ENCODE results near the gene RGS19.

Gene RGS19

DNA sequence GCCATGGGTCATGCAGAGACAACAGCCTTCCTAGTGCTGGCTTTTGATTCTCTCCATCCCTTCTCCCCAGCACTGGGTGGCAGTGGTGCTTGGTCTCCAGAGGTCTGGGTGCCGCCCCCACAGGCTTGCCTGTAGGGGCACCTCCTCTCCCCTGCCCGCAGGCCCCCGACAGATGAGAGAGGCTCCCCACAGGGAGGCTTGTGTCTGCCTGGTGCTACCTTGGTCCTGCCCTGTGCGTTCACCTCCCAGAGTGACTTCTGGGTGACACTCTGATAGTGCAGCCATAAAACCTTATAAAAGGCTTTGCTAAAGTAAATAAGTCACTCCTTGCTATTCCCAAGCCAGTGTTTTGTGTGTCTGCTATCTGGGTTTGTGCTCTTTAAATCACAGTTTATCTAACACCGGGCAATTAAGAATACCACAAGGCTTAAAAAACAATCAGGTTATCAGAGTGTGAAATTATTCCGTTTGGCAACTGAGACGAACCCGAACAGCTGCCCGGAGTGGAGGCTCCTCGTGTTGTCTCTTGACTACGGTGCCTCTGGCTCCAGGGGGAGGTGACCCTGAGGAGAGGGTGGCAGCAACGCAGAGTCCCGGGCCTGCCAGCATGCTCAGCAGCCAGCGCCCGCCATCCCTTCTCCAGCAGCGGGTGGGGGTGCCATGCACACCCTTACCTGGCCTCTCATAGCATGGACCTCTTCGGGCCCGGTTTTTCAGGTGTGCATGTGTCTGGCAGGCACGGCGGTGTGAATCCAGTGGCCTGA is 48.8 kb downstream of the RGS19 start:
- no peak overlapping the region for H3K9ac ChIP-seq (ENCODE audit: low read depth, low read length, poor library complexity)
- no peak for DNase-seq (ENCODE audit: low spot score)
- no peak overlapping the region for H3K18ac ChIP-seq (ENCODE audit: low read length)
- peaks cover 9% of the 10 kb centered on the region for H3K79me1 ChIP-seq (ENCODE audit: low read depth, low read length)
- H3K27me3 ChIP-seq (ENCODE audit: control insufficient read depth in 3 of 3, insufficient read depth in 3 of 3, low read depth in 1 of 3, low read length in 3 of 3): no peaks in the 10 kb centered on the region
- H3K14ac ChIP-seq (ENCODE audit: low read length): no peak overlapping the region
- peaks cover 58 to 92% of the 10 kb centered on the region in 2 donors for H3K36me3 ChIP-seq (replicated peaks in 1 of 2; ENCODE audit: control insufficient read depth in 2 of 2, insufficient read depth in 2 of 2, low read length in 2 of 2)
- no peak overlapping the region for H2BK120ac ChIP-seq (ENCODE audit: low read depth, low read length)
- H3K9me3 ChIP-seq (replicated peaks in 1 of 2; ENCODE audit: control insufficient read depth in 2 of 2, insufficient read depth in 1 of 2, low read depth in 1 of 2, low read length in 2 of 2): no peaks in the 10 kb centered on the region
- H2AK5ac ChIP-seq (ENCODE audit: low read depth, low read length): no peak overlapping the region
- H3K4me3 ChIP-seq (ENCODE audit: low read length in 2 of 2): no peak overlapping the region
- H2BK5ac ChIP-seq (ENCODE audit: low read length): no peak overlapping the region
- no peak overlapping the region for H2BK15ac ChIP-seq (ENCODE audit: low read length)
- H4K8ac ChIP-seq (ENCODE audit: low read depth, low read length): no peak overlapping the region
- no peak overlapping the region for H2BK12ac ChIP-seq (ENCODE audit: low read length)
- H3K4me1 ChIP-seq (ENCODE audit: control insufficient read depth in 2 of 2, insufficient read depth in 1 of 2, low read depth in 1 of 2, low read length in 2 of 2): no peaks in the 10 kb centered on the region
- H3K27ac ChIP-seq (replicated peaks; ENCODE audit: low read length): no peak overlapping the region
- H3K4ac ChIP-seq (ENCODE audit: low read length): no peak overlapping the region
- no peak overlapping the region for H3K4me2 ChIP-seq (ENCODE audit: insufficient read depth, low read length, poor library complexity, severe bottlenecking)
- H3K23ac ChIP-seq (ENCODE audit: low read depth, low read length, poor library complexity): no peak overlapping the region
- no CpG with 5 or more reads among the region's 20 CpGs for WGBS, 2 donors (ENCODE audit: extremely low coverage in 2 of 2, insufficient read length in 2 of 2, insufficient replicate concordance in 1 of 2)
- H2AFZ ChIP-seq (ENCODE audit: low read length): no peak overlapping the region
- no peak overlapping the region for H4K91ac ChIP-seq (ENCODE audit: low read depth, low read length, poor library complexity)

DNA sequence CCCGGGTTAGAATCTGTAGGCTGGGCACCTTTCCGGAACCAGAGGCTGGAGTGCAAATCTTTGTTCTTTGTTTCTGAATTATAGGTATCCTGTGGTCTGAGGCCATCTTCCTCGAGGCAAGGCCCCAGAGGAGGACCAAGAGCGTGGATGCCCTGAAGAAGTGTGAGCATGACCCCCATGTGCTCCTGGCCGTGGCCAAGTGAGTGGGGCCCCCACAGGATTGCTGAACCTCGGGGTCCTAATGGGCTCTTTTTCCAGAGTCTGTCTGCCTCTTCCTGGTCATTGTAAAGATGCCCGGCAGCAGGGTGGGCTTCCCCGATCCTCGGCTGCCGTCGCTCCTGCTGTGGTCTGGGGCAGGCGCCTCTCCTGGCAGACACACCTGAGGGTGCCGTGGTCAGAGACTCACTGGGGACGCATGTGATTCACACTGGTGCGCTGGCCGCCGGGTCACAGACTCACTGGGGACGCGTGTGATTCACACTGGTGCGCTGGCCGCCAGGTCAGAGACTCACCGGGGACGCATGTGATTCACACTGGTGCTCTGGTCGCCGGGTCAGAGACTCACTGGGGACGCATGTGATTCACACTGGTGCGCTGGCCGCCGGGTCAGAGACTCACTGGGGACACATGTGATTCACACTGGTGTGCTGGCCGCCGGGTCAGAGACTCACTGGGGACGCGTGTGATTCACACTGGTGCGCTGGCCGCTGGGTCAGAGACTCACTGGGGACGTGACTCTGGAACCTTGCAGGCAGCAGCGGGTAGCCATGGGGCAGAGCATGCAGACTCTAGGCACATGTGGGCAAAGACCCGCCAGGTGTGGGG is 49.8 kb downstream of the RGS19 start:
- Histone ChIP-seq H3K9me3 (replicated peaks in 1 of 2; ENCODE audit: control insufficient read depth in 2 of 2, insufficient read depth in 1 of 2, low read depth in 1 of 2, low read length in 2 of 2) (no peaks in the 10 kb centered on the region), H3K4ac (ENCODE audit: low read length) (no peak overlapping the region), H2BK120ac (ENCODE audit: low read depth, low read length) (no peak overlapping the region), H3K27me3 (ENCODE audit: control insufficient read depth in 3 of 3, insufficient read depth in 3 of 3, low read depth in 1 of 3, low read length in 3 of 3) (no peaks in the 10 kb centered on the region), H4K8ac (ENCODE audit: low read depth, low read length) (no peak overlapping the region), H3K4me1 (ENCODE audit: control insufficient read depth in 2 of 2, insufficient read depth in 1 of 2, low read depth in 1 of 2, low read length in 2 of 2) (no peaks in the 10 kb centered on the region), H3K14ac (ENCODE audit: low read length) (no peak overlapping the region), H3K4me2 (ENCODE audit: insufficient read depth, low read length, poor library complexity, severe bottlenecking) (no peak overlapping the region), H3K79me1 (ENCODE audit: low read depth, low read length) (peaks cover 9% of the 10 kb centered on the region), H3K36me3 (replicated peaks in 1 of 2; ENCODE audit: control insufficient read depth in 2 of 2, insufficient read depth in 2 of 2, low read length in 2 of 2) (peaks cover 65 to 92% of the 10 kb centered on the region in 2 donors), H4K91ac (ENCODE audit: low read depth, low read length, poor library complexity) (no peak overlapping the region), H2AK5ac (ENCODE audit: low read depth, low read length) (no peak overlapping the region), H3K9ac (ENCODE audit: low read depth, low read length, poor library complexity) (peak overlapping the region; percentile 21), H3K27ac (replicated peaks; ENCODE audit: low read length) (no peak overlapping the region), H2BK5ac (ENCODE audit: low read length) (no peak overlapping the region), H3K4me3 (ENCODE audit: low read length in 2 of 2) (no peak overlapping the region), H2BK15ac (ENCODE audit: low read length) (no peak overlapping the region), H2BK12ac (ENCODE audit: low read length) (no peak overlapping the region), H2AFZ (ENCODE audit: low read length) (no peak overlapping the region), H3K18ac (ENCODE audit: low read length) (no peak overlapping the region), H3K23ac (ENCODE audit: low read depth, low read length, poor library complexity) (no peak overlapping the region)
- no CpG with 5 or more reads among the region's 38 CpGs for WGBS, 2 donors (ENCODE audit: extremely low coverage in 2 of 2, insufficient read length in 2 of 2, insufficient replicate concordance in 1 of 2)
- DNase-seq (ENCODE audit: low spot score): no peak

DNA sequence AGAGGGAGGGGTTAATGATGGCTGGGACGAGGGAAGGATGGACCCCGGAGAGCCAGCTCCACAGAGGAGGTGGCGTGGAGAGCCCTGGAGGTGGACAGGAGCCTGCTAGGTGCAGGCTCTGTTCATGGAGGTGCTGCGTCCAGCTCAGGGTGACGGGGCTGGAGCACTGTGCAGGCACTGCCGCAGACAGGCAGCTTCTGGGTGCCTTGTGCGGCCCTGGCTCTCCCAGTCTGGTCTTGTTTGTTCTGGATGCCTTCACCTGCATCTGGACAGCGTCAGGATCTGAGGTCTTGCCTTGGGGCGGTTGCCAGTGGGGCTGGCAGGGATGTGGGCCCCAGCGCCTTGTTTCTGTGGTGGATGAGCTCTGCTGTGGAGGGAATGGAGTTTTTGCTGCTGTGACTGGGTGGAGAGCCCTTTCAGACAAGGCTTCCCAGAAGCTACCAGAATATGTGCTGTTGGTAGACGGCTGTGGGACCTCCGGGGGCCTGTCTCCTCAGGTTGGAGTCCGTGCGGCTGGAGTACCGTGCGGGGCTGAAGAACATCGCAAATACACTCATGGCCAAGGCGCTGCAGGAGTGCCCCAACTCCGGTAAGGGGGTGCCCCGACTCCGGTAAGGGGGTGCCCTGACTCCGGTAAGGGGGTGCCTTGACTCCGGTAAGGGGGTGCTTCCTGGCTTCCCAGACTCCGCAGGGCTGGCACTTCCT is 51.2 kb downstream of the RGS19 start:
- peaks cover 0 to 1% of the 10 kb centered on the region in 2 donors for H3K9me3 ChIP-seq (replicated peaks in 1 of 2; ENCODE audit: control insufficient read depth in 2 of 2, insufficient read depth in 1 of 2, low read depth in 1 of 2, low read length in 2 of 2)
- no peak overlapping the region for H2BK12ac ChIP-seq (ENCODE audit: low read length)
- H4K91ac ChIP-seq (ENCODE audit: low read depth, low read length, poor library complexity): no peak overlapping the region
- no peak overlapping the region for H2AFZ ChIP-seq (ENCODE audit: low read length)
- no peak overlapping the region for H3K23ac ChIP-seq (ENCODE audit: low read depth, low read length, poor library complexity)
- no peak overlapping the region for H3K9ac ChIP-seq (ENCODE audit: low read depth, low read length, poor library complexity)
- H3K36me3 ChIP-seq (replicated peaks in 1 of 2; ENCODE audit: control insufficient read depth in 2 of 2, insufficient read depth in 2 of 2, low read length in 2 of 2): peaks cover 72 to 94% of the 10 kb centered on the region in 2 donors
- H3K79me1 ChIP-seq (ENCODE audit: low read depth, low read length): peaks cover 15% of the 10 kb centered on the region
- no peak overlapping the region for H2BK15ac ChIP-seq (ENCODE audit: low read length)
- no peak overlapping the region for H3K4me3 ChIP-seq (ENCODE audit: low read length in 2 of 2)
- no peaks in the 10 kb centered on the region for H3K27me3 ChIP-seq (ENCODE audit: control insufficient read depth in 3 of 3, insufficient read depth in 3 of 3, low read depth in 1 of 3, low read length in 3 of 3)
- no peak overlapping the region for H3K18ac ChIP-seq (ENCODE audit: low read length)
- DNase-seq (ENCODE audit: low spot score): no peak
- WGBS, 2 donors (ENCODE audit: extremely low coverage in 2 of 2, insufficient read length in 2 of 2, insufficient replicate concordance in 1 of 2): no CpG with 5 or more reads among the region's 24 CpGs
- no peak overlapping the region for H2BK5ac ChIP-seq (ENCODE audit: low read length)
- H2BK120ac ChIP-seq (ENCODE audit: low read depth, low read length): no peak overlapping the region
- H3K4me2 ChIP-seq (ENCODE audit: insufficient read depth, low read length, poor library complexity, severe bottlenecking): peak overlapping the region; percentile 11
- no peak overlapping the region for H3K14ac ChIP-seq (ENCODE audit: low read length)
- H3K4ac ChIP-seq (ENCODE audit: low read length): no peak overlapping the region
- H3K27ac ChIP-seq (replicated peaks; ENCODE audit: low read length): no peak overlapping the region
- no peaks in the 10 kb centered on the region for H3K4me1 ChIP-seq (ENCODE audit: control insufficient read depth in 2 of 2, insufficient read depth in 1 of 2, low read depth in 1 of 2, low read length in 2 of 2)
- H2AK5ac ChIP-seq (ENCODE audit: low read depth, low read length): no peak overlapping the region
- no peak overlapping the region for H4K8ac ChIP-seq (ENCODE audit: low read depth, low read length)
